Measurements from ENCODE around the gene RBMS3. TPM values are rescaled to one million over a fixed set of nuclear protein-coding genes. Genes with fewer than 3 reads are reported as not detected.

RBMS3 gene
- total and polyA plus RNA-seq, 2 of the 8 experiments (the other 6 are each of a cell fraction or from before 2014, with no cell fraction given): 3.7 to 6.9 TPM

DNA sequence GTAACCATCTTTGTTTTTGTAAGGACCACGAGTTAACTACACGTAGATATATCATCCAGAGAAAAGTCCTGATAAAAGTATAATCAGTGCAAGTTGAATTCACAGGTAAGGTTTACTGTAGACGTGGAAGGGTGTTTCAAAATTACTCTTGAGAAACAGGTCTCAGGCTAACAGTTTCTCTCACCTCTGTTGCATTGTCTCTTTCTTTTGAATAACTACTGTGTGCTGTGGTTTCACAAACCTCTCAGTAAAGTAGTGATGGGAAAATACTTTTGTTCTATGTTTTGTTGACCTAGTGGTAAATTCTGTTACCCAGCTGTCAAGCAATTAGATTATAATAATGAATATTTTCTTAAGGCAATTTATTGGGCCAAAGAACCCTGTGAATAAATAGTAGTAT is 75.2 kb downstream of the RBMS3 start:
- Histone ChIP-seq H3K4ac (replicated peaks; ENCODE audit: insufficient read length, low read depth, low read length) (no peak overlapping the region), H3K36me3 (ENCODE audit: control insufficient read depth in 2 of 4, insufficient read depth in 4 of 4, low read length in 3 of 4) (no peaks in the 10 kb centered on the region), H3K9ac (replicated peaks in 1 of 4; ENCODE audit: extremely low read depth in 1 of 4, low read depth in 3 of 4, low read length in 3 of 4) (no peak overlapping the region), H3K14ac (ENCODE audit: insufficient read length) (no peak overlapping the region), H2BK120ac (replicated peaks; ENCODE audit: low read depth, low read length) (no peak overlapping the region), H2BK5ac (ENCODE audit: low read depth, low read length) (no peak overlapping the region), H3K27ac (ENCODE audit: low read depth, low read length) (no peak overlapping the region), H2BK15ac (ENCODE audit: low read length) (no peak overlapping the region), H4K8ac (ENCODE audit: extremely low read depth, insufficient read depth, low read length) (no peak overlapping the region), H3K9me3 (ENCODE audit: insufficient read depth in 2 of 2, low read depth in 1 of 2, low read length in 1 of 2) (no peaks in the 10 kb centered on the region), H2AK5ac (ENCODE audit: low read depth, low read length) (no peak overlapping the region), H3K23ac (ENCODE audit: insufficient read length) (no peak overlapping the region), H3K79me1 (ENCODE audit: low read depth, low read length) (no peaks in the 10 kb centered on the region), H4K5ac (ENCODE audit: insufficient read length, low read depth, low read length) (no peak overlapping the region), H3K23me2 (ENCODE audit: low read depth, low read length) (no peaks in the 10 kb centered on the region), H3K4me2 (ENCODE audit: insufficient read depth in 1 of 2, low read depth in 2 of 2, low read length in 2 of 2) (no peak overlapping the region), H3K4me3 (ENCODE audit: extremely low read depth in 1 of 4, insufficient read depth in 2 of 4, low read depth in 3 of 4, low read length in 4 of 4) (no peak overlapping the region), H2AFZ (ENCODE audit: low read length) (no peak overlapping the region), H2BK20ac (ENCODE audit: low read length) (no peak overlapping the region), H4K91ac (replicated peaks; ENCODE audit: insufficient read length, low read length) (no peak overlapping the region), H3K56ac (replicated peaks; ENCODE audit: insufficient read length, low read depth, low read length) (no peak overlapping the region), H3K27me3 (replicated peaks in 1 of 4; ENCODE audit: control insufficient read depth in 3 of 4, extremely low read depth in 1 of 4, insufficient read depth in 3 of 4, low read length in 3 of 4) (no peaks in the 10 kb centered on the region), H3K4me1 (replicated peaks in 1 of 4; ENCODE audit: control insufficient read depth in 3 of 4, insufficient read depth in 4 of 4, low read length in 3 of 4) (no peaks in the 10 kb centered on the region), H2BK12ac (ENCODE audit: low read depth, low read length) (no peak overlapping the region), H4K20me1 (replicated peaks in 1 of 2; ENCODE audit: control insufficient read depth in 1 of 2, insufficient read depth in 2 of 2, low read length in 2 of 2) (no peaks in the 10 kb centered on the region), H3K18ac (ENCODE audit: extremely low read depth, low read length) (no peak overlapping the region), H3K79me2 (ENCODE audit: control insufficient read depth in 1 of 2, insufficient read depth in 2 of 2, low read length in 2 of 2) (no peaks in the 10 kb centered on the region)
- FAIRE-seq (no peak), DNase-seq (ENCODE audit: low read depth in 1 of 2, low spot score in 2 of 2) (no peak)
- ChIA-PET POLR2A (ENCODE audit: partially characterized antibody) (no interaction called here), CTCF (ENCODE audit: partially characterized antibody) (no interaction called here)
- WGBS, 2 experiments (ENCODE audit: extremely low coverage in 1 of 2, insufficient coverage in 1 of 2, insufficient read length in 1 of 2, insufficient replicate concordance in 2 of 2, low coverage in 1 of 2, low lambda C conversion rate in 2 of 2, missing lambda C conversion rate in 1 of 2): 86% methylated on average over 3 of the region's 3 CpGs; no CpG with 5 or more reads in 1 of the 2 experiments
- TF ChIP-seq, protein P1, sequence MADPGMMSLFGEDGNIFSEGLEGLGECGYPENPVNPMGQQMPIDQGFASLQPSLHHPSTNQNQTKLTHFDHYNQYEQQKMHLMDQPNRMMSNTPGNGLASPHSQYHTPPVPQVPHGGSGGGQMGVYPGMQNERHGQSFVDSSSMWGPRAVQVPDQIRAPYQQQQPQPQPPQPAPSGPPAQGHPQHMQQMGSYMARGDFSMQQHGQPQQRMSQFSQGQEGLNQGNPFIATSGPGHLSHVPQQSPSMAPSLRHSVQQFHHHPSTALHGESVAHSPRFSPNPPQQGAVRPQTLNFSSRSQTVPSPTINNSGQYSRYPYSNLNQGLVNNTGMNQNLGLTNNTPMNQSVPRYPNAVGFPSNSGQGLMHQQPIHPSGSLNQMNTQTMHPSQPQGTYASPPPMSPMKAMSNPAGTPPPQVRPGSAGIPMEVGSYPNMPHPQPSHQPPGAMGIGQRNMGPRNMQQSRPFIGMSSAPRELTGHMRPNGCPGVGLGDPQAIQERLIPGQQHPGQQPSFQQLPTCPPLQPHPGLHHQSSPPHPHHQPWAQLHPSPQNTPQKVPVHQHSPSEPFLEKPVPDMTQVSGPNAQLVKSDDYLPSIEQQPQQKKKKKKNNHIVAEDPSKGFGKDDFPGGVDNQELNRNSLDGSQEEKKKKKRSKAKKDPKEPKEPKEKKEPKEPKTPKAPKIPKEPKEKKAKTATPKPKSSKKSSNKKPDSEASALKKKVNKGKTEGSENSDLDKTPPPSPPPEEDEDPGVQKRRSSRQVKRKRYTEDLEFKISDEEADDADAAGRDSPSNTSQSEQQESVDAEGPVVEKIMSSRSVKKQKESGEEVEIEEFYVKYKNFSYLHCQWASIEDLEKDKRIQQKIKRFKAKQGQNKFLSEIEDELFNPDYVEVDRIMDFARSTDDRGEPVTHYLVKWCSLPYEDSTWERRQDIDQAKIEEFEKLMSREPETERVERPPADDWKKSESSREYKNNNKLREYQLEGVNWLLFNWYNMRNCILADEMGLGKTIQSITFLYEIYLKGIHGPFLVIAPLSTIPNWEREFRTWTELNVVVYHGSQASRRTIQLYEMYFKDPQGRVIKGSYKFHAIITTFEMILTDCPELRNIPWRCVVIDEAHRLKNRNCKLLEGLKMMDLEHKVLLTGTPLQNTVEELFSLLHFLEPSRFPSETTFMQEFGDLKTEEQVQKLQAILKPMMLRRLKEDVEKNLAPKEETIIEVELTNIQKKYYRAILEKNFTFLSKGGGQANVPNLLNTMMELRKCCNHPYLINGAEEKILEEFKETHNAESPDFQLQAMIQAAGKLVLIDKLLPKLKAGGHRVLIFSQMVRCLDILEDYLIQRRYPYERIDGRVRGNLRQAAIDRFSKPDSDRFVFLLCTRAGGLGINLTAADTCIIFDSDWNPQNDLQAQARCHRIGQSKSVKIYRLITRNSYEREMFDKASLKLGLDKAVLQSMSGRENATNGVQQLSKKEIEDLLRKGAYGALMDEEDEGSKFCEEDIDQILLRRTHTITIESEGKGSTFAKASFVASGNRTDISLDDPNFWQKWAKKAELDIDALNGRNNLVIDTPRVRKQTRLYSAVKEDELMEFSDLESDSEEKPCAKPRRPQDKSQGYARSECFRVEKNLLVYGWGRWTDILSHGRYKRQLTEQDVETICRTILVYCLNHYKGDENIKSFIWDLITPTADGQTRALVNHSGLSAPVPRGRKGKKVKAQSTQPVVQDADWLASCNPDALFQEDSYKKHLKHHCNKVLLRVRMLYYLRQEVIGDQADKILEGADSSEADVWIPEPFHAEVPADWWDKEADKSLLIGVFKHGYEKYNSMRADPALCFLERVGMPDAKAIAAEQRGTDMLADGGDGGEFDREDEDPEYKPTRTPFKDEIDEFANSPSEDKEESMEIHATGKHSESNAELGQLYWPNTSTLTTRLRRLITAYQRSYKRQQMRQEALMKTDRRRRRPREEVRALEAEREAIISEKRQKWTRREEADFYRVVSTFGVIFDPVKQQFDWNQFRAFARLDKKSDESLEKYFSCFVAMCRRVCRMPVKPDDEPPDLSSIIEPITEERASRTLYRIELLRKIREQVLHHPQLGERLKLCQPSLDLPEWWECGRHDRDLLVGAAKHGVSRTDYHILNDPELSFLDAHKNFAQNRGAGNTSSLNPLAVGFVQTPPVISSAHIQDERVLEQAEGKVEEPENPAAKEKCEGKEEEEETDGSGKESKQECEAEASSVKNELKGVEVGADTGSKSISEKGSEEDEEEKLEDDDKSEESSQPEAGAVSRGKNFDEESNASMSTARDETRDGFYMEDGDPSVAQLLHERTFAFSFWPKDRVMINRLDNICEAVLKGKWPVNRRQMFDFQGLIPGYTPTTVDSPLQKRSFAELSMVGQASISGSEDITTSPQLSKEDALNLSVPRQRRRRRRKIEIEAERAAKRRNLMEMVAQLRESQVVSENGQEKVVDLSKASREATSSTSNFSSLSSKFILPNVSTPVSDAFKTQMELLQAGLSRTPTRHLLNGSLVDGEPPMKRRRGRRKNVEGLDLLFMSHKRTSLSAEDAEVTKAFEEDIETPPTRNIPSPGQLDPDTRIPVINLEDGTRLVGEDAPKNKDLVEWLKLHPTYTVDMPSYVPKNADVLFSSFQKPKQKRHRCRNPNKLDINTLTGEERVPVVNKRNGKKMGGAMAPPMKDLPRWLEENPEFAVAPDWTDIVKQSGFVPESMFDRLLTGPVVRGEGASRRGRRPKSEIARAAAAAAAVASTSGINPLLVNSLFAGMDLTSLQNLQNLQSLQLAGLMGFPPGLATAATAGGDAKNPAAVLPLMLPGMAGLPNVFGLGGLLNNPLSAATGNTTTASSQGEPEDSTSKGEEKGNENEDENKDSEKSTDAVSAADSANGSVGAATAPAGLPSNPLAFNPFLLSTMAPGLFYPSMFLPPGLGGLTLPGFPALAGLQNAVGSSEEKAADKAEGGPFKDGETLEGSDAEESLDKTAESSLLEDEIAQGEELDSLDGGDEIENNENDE (IDR thresholded peaks at IDR 0.05; ENCODE audit: insufficient replicate concordance, low read length): no peak
